Large intestine (tissue), 12 donors: Measurements from ENCODE around the gene HPSE2. TPM values are rescaled to one million over a fixed set of nuclear protein-coding genes. Genes with fewer than 3 reads are reported as not detected.
A peak's percentile ranks its signal among the peaks of the same experiment; 100 is the strongest.
"Not testable (repeated sequence)": the region's sequence is repeated elsewhere in the genome, so short reads cannot be mapped to it uniquely, and the experiment has no call there.

Experiments used
- DNase-seq, 2 donors: peaks; one replicate each; pipeline versions ENCODE4 v3.0.0 to v3.0.0-alpha.2; 2013
- H3K27ac ChIP-seq: one replicate; pipeline ENCODE4 v1.5.1; 2013; ENCODE audit warnings: low read length
- H3K27me3 ChIP-seq: 2 replicates; pipeline ENCODE4 v1.6.1; 2013; ENCODE audit warnings: low read length; ENCODE audit not compliant: control insufficient read depth, insufficient read depth
- H3K36me3 ChIP-seq: 2 replicates; pipeline ENCODE4 v1.6.1; 2013; ENCODE audit warnings: low read length; ENCODE audit not compliant: control insufficient read depth, insufficient read depth
- H3K4me1 ChIP-seq: one replicate; pipeline ENCODE4 v1.6.1; 2013; ENCODE audit warnings: low read length; ENCODE audit not compliant: control insufficient read depth, insufficient read depth
- H3K4me3 ChIP-seq: one replicate; pipeline ENCODE4 v1.5.1; 2013; ENCODE audit warnings: low read length
- H3K9me3 ChIP-seq: one replicate; pipeline ENCODE4 v1.6.1; 2013; ENCODE audit warnings: mild to moderate bottlenecking, low read depth, low read length, moderate library complexity; ENCODE audit not compliant: control insufficient read depth
- WGBS: methylation state at CpG from one replicate; pipeline ENCODE4 v1.1.5; 2013; ENCODE audit warnings: low lambda C conversion rate; ENCODE audit not compliant: insufficient coverage; 5-methylcytosine and 5-hydroxymethylcytosine counted together
- long read RNA-seq, 11 donors: transcript quantifications; one replicate each; lab custom pipeline, GENCODE V29; 2026
- polyA plus RNA-seq: library from polyadenylated mRNA; unstranded; fragments of 120-200 nt; gene quantifications from one replicate; pipeline ENCODE4 v1.2.1, GENCODE V29; 2013

Gene HPSE2
- polyA plus RNA-seq: 6.9 TPM
- long read RNA-seq, donor 1: 0 reads
- long read RNA-seq, donor 2, partial matches to known transcripts: 0 of 2 reads
- long read RNA-seq, donor 2, other reads (novel, unspliced or antisense): 0 of 2 reads
- long read RNA-seq, donor 3: 0 reads
- long read RNA-seq, donor 4: 0 reads
- long read RNA-seq, donor 5: 0 reads
- long read RNA-seq, donor 6, partial matches to known transcripts: 0 of 1 reads
- long read RNA-seq, donor 6, other reads (novel, unspliced or antisense): 0 of 1 reads
- long read RNA-seq, donor 7, partial matches to known transcripts: 0 of 2 reads
- long read RNA-seq, donor 7, other reads (novel, unspliced or antisense): 0 of 2 reads
- long read RNA-seq, donor 8: 0 reads
- long read RNA-seq, donor 9, partial matches to known transcripts: 0 of 1 reads
- long read RNA-seq, donor 9, other reads (novel, unspliced or antisense): 0 of 1 reads
- long read RNA-seq, donor 10, partial matches to known transcripts: 0 of 2 reads
- long read RNA-seq, donor 10, other reads (novel, unspliced or antisense): 0 of 2 reads
- long read RNA-seq, donor 11, partial matches to known transcripts: 0 of 1 reads
- long read RNA-seq, donor 11, other reads (novel, unspliced or antisense): 0 of 1 reads

- Histone ChIP-seq H3K27me3 (peaks cover 67% of the 10 kb centered on the region), H3K9me3 (peaks cover 4% of the 10 kb centered on the region), H3K4me1 (peaks cover 4% of the 10 kb centered on the region), H3K27ac (peak within 1 kb of the TSS; percentile 70), H3K4me3 (peak within 1 kb of the TSS; percentile 50), H3K36me3 (no peaks in the 10 kb centered on the region)
- 5% methylated on average over 11 of the region's 43 CpGs for WGBS
- DNase-seq: peak in 1 of 2 donors; percentile 32
These were observed at the start of gene HPSE2 for GRCh38 chr10:99235658-99236626. HPSE2 (minus strand) TSS chr10:99235852.

GRCh38 chr10:99280472-99280871 is 44.8 kb upstream of the HPSE2 start:
- H3K4me1 ChIP-seq: no peaks in the 10 kb centered on the region
- no peak overlapping the region for H3K4me3 ChIP-seq
- no peak for DNase-seq
- no peaks in the 10 kb centered on the region for H3K36me3 ChIP-seq
- H3K27ac ChIP-seq: no peak overlapping the region
- H3K27me3 ChIP-seq: no peaks in the 10 kb centered on the region
- no peaks in the 10 kb centered on the region for H3K9me3 ChIP-seq
- WGBS: no CpG with 5 or more reads among the region's 2 CpGs

- no CpG with 5 or more reads among the region's 1 CpG for WGBS
- DNase-seq: peak; percentile 19 to 35
- H3K27ac ChIP-seq: peak overlapping the region; percentile 62
These were observed 44.0 kb upstream of the HPSE2 start for GRCh38 chr10:99279626-99280111.

GRCh38 chr10:99276848-99277486 is 41.3 kb upstream of the HPSE2 start:
- Histone ChIP-seq H3K4me1 (no peaks in the 10 kb centered on the region), H3K9me3 (no peaks in the 10 kb centered on the region), H3K27me3 (no peaks in the 10 kb centered on the region), H3K27ac (no peak overlapping the region), H3K36me3 (no peaks in the 10 kb centered on the region), H3K4me3 (no peak overlapping the region)
- no peak for DNase-seq
- WGBS: 17% methylated on average over 1 of the region's 6 CpGs

More at GRCh38 chr10:99279626-99280111, 44.0 kb upstream of the HPSE2 start:
- no peak overlapping the region for H3K4me3 ChIP-seq
- no peaks in the 10 kb centered on the region for H3K9me3 ChIP-seq
- H3K36me3 ChIP-seq: no peaks in the 10 kb centered on the region
- no peaks in the 10 kb centered on the region for H3K4me1 ChIP-seq
- H3K27me3 ChIP-seq: no peaks in the 10 kb centered on the region

- H3K27ac ChIP-seq: no peak overlapping the region
- no CpG with 5 or more reads among the region's 4 CpGs for WGBS
- H3K4me3 ChIP-seq: no peak overlapping the region
- H3K4me1 ChIP-seq: no peaks in the 10 kb centered on the region
- no peaks in the 10 kb centered on the region for H3K9me3 ChIP-seq
- DNase-seq: no peak
- H3K36me3 ChIP-seq: no peaks in the 10 kb centered on the region
- H3K27me3 ChIP-seq: no peaks in the 10 kb centered on the region
These were observed 30.7 kb upstream of the HPSE2 start for GRCh38 chr10:99266383-99266782.

- H3K27me3 ChIP-seq: no peaks in the 10 kb centered on the region
- H3K27ac ChIP-seq: no peak overlapping the region
- peaks cover 10% of the 10 kb centered on the region for H3K9me3 ChIP-seq
- no CpG with 5 or more reads among the region's 2 CpGs for WGBS
- no peak overlapping the region for H3K4me3 ChIP-seq
- H3K36me3 ChIP-seq: no peaks in the 10 kb centered on the region
- no peak for DNase-seq
- H3K4me1 ChIP-seq: no peaks in the 10 kb centered on the region
These were observed 13.2 kb upstream of the HPSE2 start for GRCh38 chr10:99248824-99249223.

GRCh38 chr10:99247893-99248292 is 12.2 kb upstream of the HPSE2 start:
- not testable (repeated sequence) for H3K36me3 ChIP-seq, H3K4me1 ChIP-seq, DNase-seq, H3K27me3 ChIP-seq, H3K4me3 ChIP-seq, H3K27ac ChIP-seq
- H3K9me3 ChIP-seq: peaks cover 10% of the 10 kb centered on the region

GRCh38 chr10:99236627-99237309 is 1.1 kb upstream of the HPSE2 start:
- no peak for DNase-seq
- peaks cover 58% of the 10 kb centered on the region for H3K27me3 ChIP-seq

GRCh38 chr10:99234791-99235657 is 628 bp downstream of the HPSE2 start:
- H3K27ac ChIP-seq: peak overlapping the region; percentile 70
- peaks cover 4% of the 10 kb centered on the region for H3K9me3 ChIP-seq
- WGBS: 7% methylated on average over 10 of the region's 17 CpGs
- DNase-seq: peak in 1 of 2 donors; percentile 14
- H3K4me3 ChIP-seq: peak overlapping the region; percentile 50
- H3K4me1 ChIP-seq: peaks cover 4% of the 10 kb centered on the region
- H3K36me3 ChIP-seq: no peaks in the 10 kb centered on the region
- peaks cover 74% of the 10 kb centered on the region for H3K27me3 ChIP-seq

More at GRCh38 chr10:99236627-99237309, 1.1 kb upstream of the HPSE2 start:
- H3K36me3 ChIP-seq: no peaks in the 10 kb centered on the region
- peaks cover 4% of the 10 kb centered on the region for H3K9me3 ChIP-seq
- 30% methylated on average over 2 of the region's 25 CpGs for WGBS
- H3K27ac ChIP-seq: peak overlapping the region; percentile 70
- peak overlapping the region; percentile 50 for H3K4me3 ChIP-seq
- H3K4me1 ChIP-seq: peaks cover 4% of the 10 kb centered on the region
